Uterus (tissue), 4 donors: ENCODE data around the gene RCE1. TPM values are rescaled to one million over a fixed set of nuclear protein-coding genes. Genes with fewer than 3 reads are reported as not detected.
A peak's percentile ranks its signal among the peaks of the same experiment; 100 is the strongest.

Experiments
- DNase-seq, 2 donors: peaks; one replicate each; pipeline ENCODE4 v3.0.0-alpha.2; 2019 to 2020
- H3K27ac ChIP-seq, 2 donors: fragments of 200-600 bp; sonication (generic); 1 replicate in 1 of 2; 2 replicates in 1 of 2; pipeline ENCODE4 v1.5.1; 2016 to 2018
- H3K27me3 ChIP-seq, 2 donors: fragments of 200-600 bp; sonication (generic); one replicate each; pipeline ENCODE4 v1.5.1; 2018 to 2019; ENCODE audit warnings: control low read depth in 1 of 2
- H3K36me3 ChIP-seq, 2 donors: fragments of 200-600 bp; sonication (generic); one replicate each; pipeline ENCODE4 v1.5.1; 2019; ENCODE audit warnings: control low read depth in 1 of 2
- H3K4me1 ChIP-seq, 2 donors: fragments of 200-600 bp; sonication (generic); one replicate each; pipeline ENCODE4 v1.5.1; 2018 to 2019; ENCODE audit warnings: control low read depth in 1 of 2
- H3K4me3 ChIP-seq, 2 donors: fragments of 200-600 bp; sonication (generic); 1 replicate in 1 of 2; 2 replicates in 1 of 2; pipeline ENCODE4 v1.5.1; 2018 to 2019; ENCODE audit warnings: mild to moderate bottlenecking in 1 of 2
- H3K9me3 ChIP-seq, 2 donors: fragments of 200-600 bp; sonication (generic); one replicate each; pipeline ENCODE4 v1.5.1; 2019; ENCODE audit warnings: control low read depth in 1 of 2
- CTCF ChIP-seq, 4 experiments: fragments of 200-600 bp in 2 of 4; fragments of 450-650 bp in 2 of 4; sonication (generic) in 2 of 4; IDR thresholded peaks; one replicate each; pipeline ENCODE4 v1.5.1; 2016 to 2019; ENCODE audit warnings: antibody characterized with exemption in 4 of 4, mild to moderate bottlenecking in 2 of 4, moderate library complexity in 1 of 4
- POLR2A ChIP-seq, 2 donors: fragments of 450-650 bp; IDR thresholded peaks; one replicate each; pipeline ENCODE4 v1.6.1; 2016; ENCODE audit warnings: antibody characterized with exemption in 2 of 2, mild to moderate bottlenecking in 1 of 2, moderate library complexity in 1 of 2
- intact Hi-C: fragments of 100-400 bp; cut with DNase I; formaldehyde crosslinking; loops from one replicate; pipeline ENCODE4 v1.15.1; 2023; ENCODE audit warnings: low total_unique reads
- total RNA-seq, 4 donors: library from RNA; depleted of rRNA in 3 of 4; stranded (reverse); fragments of >200 nt in 3 of 4; gene quantifications; one replicate each; pipeline versions ENCODE4 v1.1.0 to v1.2.4, GENCODE V29; 2014 to 2023
- donor health status: DM: yes; HTN: yes; CAD: no.

RCE1 gene
- total RNA-seq, 4 donors from 2014 or later: 2.3 to 19.4 (median 13.7) TPM

- intact Hi-C loops: no loop called here
- Histone ChIP-seq H3K4me3 (no peak overlapping the region), H3K4me1 (peaks cover 9 to 17% of the 10 kb centered on the region in 2 donors), H3K36me3 (no peaks in the 10 kb centered on the region), H3K27ac (no peak overlapping the region), H3K9me3 (no peaks in the 10 kb centered on the region), H3K27me3 (no peaks in the 10 kb centered on the region)
- no peak for TF ChIP-seq CTCF (IDR thresholded peaks at IDR 0.05)
- TF ChIP-seq POLR2A (IDR thresholded peaks at IDR 0.05): no peak
- DNase-seq: no peak
Measured at GRCh38 chr11:66840317-66841091, 2.7 kb upstream of the RCE1 start.

GRCh38 chr11:66841861-66842260 lies 1.4 kb upstream of the RCE1 start:
- no peaks in the 10 kb centered on the region for H3K36me3 ChIP-seq
- TF ChIP-seq CTCF (IDR thresholded peaks at IDR 0.05) (no peak), POLR2A (IDR thresholded peaks at IDR 0.05) (no peak)
- DNase-seq: no peak
- no peaks in the 10 kb centered on the region for H3K9me3 ChIP-seq
- no peaks in the 10 kb centered on the region for H3K27me3 ChIP-seq
- H3K4me3 ChIP-seq: peak overlapping the region; percentile 94 to 96
- peaks cover 9 to 17% of the 10 kb centered on the region in 2 donors for H3K4me1 ChIP-seq
- intact Hi-C loops: no loop called here
- H3K27ac ChIP-seq: peak overlapping the region in 1 of 2 donors; percentile 86

- Histone ChIP-seq H3K27me3 (no peaks in the 10 kb centered on the region), H3K4me1 (peaks cover 9 to 17% of the 10 kb centered on the region in 2 donors), H3K9me3 (no peaks in the 10 kb centered on the region), H3K27ac (peak overlapping the region; percentile 86 to 98), H3K36me3 (no peaks in the 10 kb centered on the region), H3K4me3 (peak overlapping the region; percentile 94 to 96)
- DNase-seq: no peak
- intact Hi-C loops: no loop called here
- no peak for TF ChIP-seq POLR2A (IDR thresholded peaks at IDR 0.05)
- TF ChIP-seq CTCF (IDR thresholded peaks at IDR 0.05): no peak
Measured at GRCh38 chr11:66842501-66842895, 743 bp upstream of the RCE1 start.

GRCh38 chr11:66843776-66844495 lies 695 bp downstream of the RCE1 start:
- peak overlapping the region; percentile 94 to 96 for H3K4me3 ChIP-seq
- H3K27me3 ChIP-seq: no peaks in the 10 kb centered on the region
- DNase-seq: no peak
- H3K27ac ChIP-seq: peak overlapping the region; percentile 86 to 98
- peaks cover 9 to 17% of the 10 kb centered on the region in 2 donors for H3K4me1 ChIP-seq
- no peaks in the 10 kb centered on the region for H3K36me3 ChIP-seq
- H3K9me3 ChIP-seq: no peaks in the 10 kb centered on the region
- TF ChIP-seq CTCF (IDR thresholded peaks at IDR 0.05) (no peak), POLR2A (IDR thresholded peaks at IDR 0.05) (no peak)
- intact Hi-C loops: no loop called here
